Hepatocyte (in vitro differentiated cells): ENCODE results near the gene MARK3. TPM values are rescaled to one million over a fixed set of nuclear protein-coding genes. Genes with fewer than 3 reads are reported as not detected.
A peak's percentile ranks its signal among the peaks of the same experiment; 100 is the strongest.

Experiments
- DNase-seq: peaks from one replicate; pipeline ENCODE4 v3.0.0-alpha.2; 2016; ENCODE audit warnings: low spot score
- H2AFZ ChIP-seq: fragments of 200-600 bp; sonication (generic); 2 replicates; pipeline ENCODE4 v1.6.0; 2016; ENCODE audit warnings: antibody characterized with exemption, mild to moderate bottlenecking
- H3K27ac ChIP-seq: fragments of 200-600 bp; sonication (generic); 2 replicates; pipeline ENCODE4 v1.5.1; 2016; ENCODE audit warnings: mild to moderate bottlenecking
- H3K27me3 ChIP-seq: fragments of 200-600 bp; sonication (generic); 2 replicates; pipeline ENCODE4 v1.6.1; 2016
- H3K36me3 ChIP-seq: fragments of 200-600 bp; sonication (generic); replicated peaks from 2 replicates; pipeline ENCODE4 v1.5.1; 2016; ENCODE audit warnings: low read depth; ENCODE audit not compliant: insufficient read depth
- H3K4me1 ChIP-seq: fragments of 200-600 bp; sonication (generic); 2 replicates; pipeline ENCODE4 v1.5.1; 2016; ENCODE audit warnings: mild to moderate bottlenecking, moderate library complexity; ENCODE audit not compliant: insufficient read depth
- H3K4me2 ChIP-seq: fragments of 200-600 bp; sonication (generic); 2 replicates; pipeline ENCODE4 v1.6.0; 2016
- H3K4me3 ChIP-seq: fragments of 200-600 bp; sonication (generic); 2 replicates; pipeline ENCODE4 v1.5.1; 2016; ENCODE audit warnings: mild to moderate bottlenecking
- H3K79me2 ChIP-seq: fragments of 200-600 bp; sonication (generic); 2 replicates; pipeline ENCODE4 v1.6.0; 2017; ENCODE audit warnings: mild to moderate bottlenecking
- H3K9me2 ChIP-seq: fragments of 200-600 bp; sonication (generic); replicated peaks from 2 replicates; pipeline ENCODE4 v1.6.0; 2017; ENCODE audit warnings: mild to moderate bottlenecking; ENCODE audit not compliant: insufficient read depth
- H3K9me3 ChIP-seq: fragments of 200-600 bp; sonication (generic); 2 replicates; pipeline ENCODE4 v1.5.1; 2016; ENCODE audit warnings: low read depth, mild to moderate bottlenecking
- H4K20me1 ChIP-seq: fragments of 200-600 bp; sonication (generic); 2 replicates; pipeline ENCODE4 v1.6.0; 2016; ENCODE audit warnings: mild to moderate bottlenecking; ENCODE audit not compliant: insufficient read depth, poor library complexity, severe bottlenecking
- EZH2 ChIP-seq: fragments of 200-600 bp; sonication (generic); IDR thresholded peaks from 2 replicates; pipeline ENCODE4 v1.6.1; 2016; ENCODE audit warnings: antibody characterized with exemption, mild to moderate bottlenecking, borderline replicate concordance
- EZH2phosphoT487 ChIP-seq: fragments of 200-600 bp; sonication (generic); IDR thresholded peaks from one replicate; pipeline ENCODE4 v1.6.1; 2018; ENCODE audit warnings: antibody characterized with exemption, mild to moderate bottlenecking, low read depth, moderate library complexity; ENCODE audit not compliant: unreplicated experiment, severe bottlenecking
- WGBS: methylation state at CpG from one replicate; pipeline ENCODE4 v1.1.6; 2016; ENCODE audit warnings: low lambda C conversion rate; ENCODE audit errors: missing lambda C conversion rate; 5-methylcytosine and 5-hydroxymethylcytosine counted together
- polyA plus RNA-seq: library from polyadenylated mRNA; unstranded; fragments of >200 nt; fragmentation: Nextera tagmentation; extraction: Ambion mirVana; gene quantifications from 2 replicates; pipeline ENCODE4 v1.2.1, GENCODE V29; 2016
- total RNA-seq: library from RNA; depleted of rRNA; stranded (reverse); fragments of >200 nt; gene quantifications from 2 replicates; pipeline ENCODE4 v1.2.3, GENCODE V29; 2014
- TF ChIP-seq, protein P1 (sequence below): fragments of 200-600 bp; sonication (generic); IDR thresholded peaks from 2 replicates; pipeline ENCODE4 v1.5.1; 2016; ENCODE audit warnings: antibody characterized with exemption, mild to moderate bottlenecking; ENCODE audit not compliant: poor library complexity

The MARK3 gene
- total and polyA plus RNA-seq, 2 experiments from 2014 or later = 56.3 to 71.7 TPM

DNA sequence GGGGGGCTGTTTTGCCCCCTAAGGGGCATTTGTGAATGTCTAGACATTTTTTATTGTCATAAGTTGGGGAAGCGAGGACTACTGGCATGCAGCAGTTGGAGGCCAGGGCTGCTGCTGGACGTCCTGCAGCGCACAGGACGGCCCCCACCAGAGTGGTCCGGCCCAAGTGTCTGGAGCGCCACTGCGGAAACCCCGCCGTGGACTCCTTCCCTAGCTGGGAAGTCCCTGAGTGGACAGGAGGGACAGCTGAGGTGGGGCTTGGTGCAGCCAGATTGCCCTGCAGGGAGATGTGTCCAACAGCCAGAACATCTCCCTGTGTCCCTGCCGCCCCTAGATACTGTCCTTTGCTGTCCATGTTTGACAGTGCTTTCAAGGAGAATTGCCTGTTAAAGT lies 132.0 kb downstream of the MARK3 start:
- no peak overlapping the region for H2AFZ ChIP-seq
- peaks cover 25% of the 10 kb centered on the region for H4K20me1 ChIP-seq
- H3K4me2 ChIP-seq = no peak overlapping the region
- TF ChIP-seq, protein P1, sequence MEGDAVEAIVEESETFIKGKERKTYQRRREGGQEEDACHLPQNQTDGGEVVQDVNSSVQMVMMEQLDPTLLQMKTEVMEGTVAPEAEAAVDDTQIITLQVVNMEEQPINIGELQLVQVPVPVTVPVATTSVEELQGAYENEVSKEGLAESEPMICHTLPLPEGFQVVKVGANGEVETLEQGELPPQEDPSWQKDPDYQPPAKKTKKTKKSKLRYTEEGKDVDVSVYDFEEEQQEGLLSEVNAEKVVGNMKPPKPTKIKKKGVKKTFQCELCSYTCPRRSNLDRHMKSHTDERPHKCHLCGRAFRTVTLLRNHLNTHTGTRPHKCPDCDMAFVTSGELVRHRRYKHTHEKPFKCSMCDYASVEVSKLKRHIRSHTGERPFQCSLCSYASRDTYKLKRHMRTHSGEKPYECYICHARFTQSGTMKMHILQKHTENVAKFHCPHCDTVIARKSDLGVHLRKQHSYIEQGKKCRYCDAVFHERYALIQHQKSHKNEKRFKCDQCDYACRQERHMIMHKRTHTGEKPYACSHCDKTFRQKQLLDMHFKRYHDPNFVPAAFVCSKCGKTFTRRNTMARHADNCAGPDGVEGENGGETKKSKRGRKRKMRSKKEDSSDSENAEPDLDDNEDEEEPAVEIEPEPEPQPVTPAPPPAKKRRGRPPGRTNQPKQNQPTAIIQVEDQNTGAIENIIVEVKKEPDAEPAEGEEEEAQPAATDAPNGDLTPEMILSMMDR = no peak
- no peak for TF ChIP-seq EZH2phosphoT487
- no peak for TF ChIP-seq EZH2
- 85% methylated on average over 10 of the region's 10 CpGs for WGBS
- DNase-seq = peak; percentile 19
- no peak overlapping the region for H3K4me3 ChIP-seq
- peak overlapping the region; percentile 90 for H3K27ac ChIP-seq
- peaks cover 25% of the 10 kb centered on the region for H3K4me1 ChIP-seq
- H3K79me2 ChIP-seq = peaks cover 18% of the 10 kb centered on the region
- no peaks in the 10 kb centered on the region for H3K36me3 ChIP-seq
- no peaks in the 10 kb centered on the region for H3K9me3 ChIP-seq
- H3K27me3 ChIP-seq = no peaks in the 10 kb centered on the region
- H3K9me2 ChIP-seq = no peaks in the 10 kb centered on the region

DNA sequence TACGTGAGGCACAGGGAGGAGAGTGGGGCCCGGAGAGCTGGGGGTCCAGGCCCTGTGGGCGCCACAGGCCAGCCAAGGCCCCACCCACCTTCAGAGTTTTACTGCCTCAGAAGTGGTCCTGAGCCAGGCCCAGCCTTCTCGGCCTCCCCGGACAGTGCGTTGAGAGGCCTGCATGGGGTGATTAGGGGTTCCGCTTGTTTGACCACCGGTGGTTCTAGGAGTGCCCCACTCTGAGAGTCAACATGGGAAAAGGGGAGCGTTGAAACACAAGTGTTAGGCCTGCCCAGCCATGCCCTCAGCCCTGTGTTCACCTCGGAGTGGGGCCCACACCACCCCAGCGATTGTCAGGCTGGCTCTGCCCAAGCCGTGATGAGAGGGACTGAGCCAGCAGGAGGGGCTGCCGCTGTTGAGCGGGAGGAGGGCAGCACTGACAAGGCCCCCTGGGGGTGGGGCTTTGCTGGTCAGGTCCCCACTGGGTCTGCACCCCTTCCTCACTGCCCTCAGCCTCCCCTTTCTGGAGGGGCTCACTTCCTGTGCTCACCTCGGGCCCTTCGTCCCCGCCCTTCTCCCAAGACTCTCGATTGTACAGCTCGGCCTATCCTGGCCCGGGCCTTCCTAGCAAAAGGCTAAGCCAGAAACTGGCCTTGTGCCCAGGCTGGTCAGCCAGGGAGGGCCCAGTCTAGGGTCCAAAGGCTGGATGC lies 132.7 kb downstream of the MARK3 start:
- peak overlapping the region; percentile 90 for H3K27ac ChIP-seq

DNA sequence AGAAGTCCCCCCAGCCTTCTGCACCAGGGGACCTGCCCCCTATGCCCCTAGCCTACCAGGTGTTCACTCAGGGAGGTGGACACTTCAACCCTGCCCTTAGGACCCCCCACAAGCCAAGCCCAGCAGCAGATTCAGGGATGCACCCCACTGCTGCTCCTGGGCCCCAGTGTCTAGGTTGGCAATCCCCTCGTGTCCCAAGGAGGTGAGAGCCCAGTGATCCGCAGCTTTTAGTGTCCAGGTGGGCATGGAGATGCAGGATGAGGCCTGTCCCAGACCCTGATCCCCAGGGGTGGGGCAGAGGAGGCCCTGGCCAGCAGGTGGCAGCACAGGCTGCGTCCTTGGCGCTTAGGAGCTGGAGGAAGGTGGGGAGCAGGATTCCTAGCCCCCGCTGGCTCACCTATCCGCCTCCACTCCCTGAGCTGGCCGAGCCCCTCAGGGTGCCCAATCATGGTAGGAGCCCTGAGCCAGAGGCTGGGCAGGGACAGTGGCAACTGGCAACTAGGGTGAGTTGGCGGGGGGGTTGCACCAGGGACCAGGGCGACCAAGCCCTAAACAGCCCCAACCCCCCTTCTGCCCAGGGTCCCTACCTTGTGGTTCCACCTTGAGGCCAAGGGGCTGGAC lies 133.3 kb downstream of the MARK3 start:
- peak; percentile 84 for DNase-seq
- Histone ChIP-seq H3K4me2 (peak overlapping the region; percentile 100), H3K9me2 (no peaks in the 10 kb centered on the region), H3K4me3 (no peak overlapping the region), H4K20me1 (peaks cover 27% of the 10 kb centered on the region), H3K27ac (peak overlapping the region; percentile 90), H3K79me2 (peaks cover 25% of the 10 kb centered on the region), H3K27me3 (peaks cover 4% of the 10 kb centered on the region), H3K4me1 (peaks cover 33% of the 10 kb centered on the region), H2AFZ (no peak overlapping the region), H3K9me3 (no peaks in the 10 kb centered on the region), H3K36me3 (no peaks in the 10 kb centered on the region)
- WGBS = 50% methylated on average over 9 of the region's 9 CpGs
- TF ChIP-seq, protein P1 = peak; percentile 77
- TF ChIP-seq EZH2phosphoT487 (no peak), EZH2 (no peak)

More for the DNA sequence above, 132.7 kb downstream of the MARK3 start:
- H3K9me2 ChIP-seq = no peaks in the 10 kb centered on the region
- H3K36me3 ChIP-seq = no peaks in the 10 kb centered on the region
- peak; percentile 54 for DNase-seq
- TF ChIP-seq EZH2phosphoT487 (no peak), EZH2 (no peak)
- TF ChIP-seq, protein P1 = no peak
- peaks cover 26% of the 10 kb centered on the region for H3K4me1 ChIP-seq
- H3K4me3 ChIP-seq = no peak overlapping the region
- H3K27me3 ChIP-seq = peaks cover 1% of the 10 kb centered on the region
- H4K20me1 ChIP-seq = peaks cover 27% of the 10 kb centered on the region
- peak overlapping the region; percentile 100 for H3K4me2 ChIP-seq
- no peak overlapping the region for H2AFZ ChIP-seq
- peaks cover 19% of the 10 kb centered on the region for H3K79me2 ChIP-seq
- 50% methylated on average over 20 of the region's 20 CpGs for whole genome bisulfite sequencing
- H3K9me3 ChIP-seq = no peaks in the 10 kb centered on the region
